AML-193 (cell line): ENCODE data around the gene CDK14.

Source experiments
- DNase-seq, 2 experiments: peaks; one replicate each; lab custom pipeline; 2025; lab: John Stamatoyannopoulos, UW

CDK14 gene

DNA sequence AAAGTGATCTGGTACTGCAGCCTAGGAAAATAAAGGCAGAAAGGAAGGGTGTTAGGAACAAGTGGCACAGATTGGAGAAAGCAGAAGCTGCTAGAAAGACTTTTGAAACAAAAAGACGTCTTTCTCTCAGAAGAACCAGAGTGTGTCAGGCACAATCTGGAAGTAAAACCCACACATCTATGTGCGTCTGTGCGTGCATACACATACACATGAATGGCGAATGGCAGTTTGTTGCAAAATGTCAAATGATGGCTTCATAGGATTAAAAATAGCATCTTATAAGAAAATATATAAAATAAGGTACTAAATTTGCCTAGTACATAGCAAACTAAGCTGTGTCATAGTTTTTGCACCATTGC lies 246.3 kb downstream of the CDK14 start:
- no peak for DNase-seq

DNA sequence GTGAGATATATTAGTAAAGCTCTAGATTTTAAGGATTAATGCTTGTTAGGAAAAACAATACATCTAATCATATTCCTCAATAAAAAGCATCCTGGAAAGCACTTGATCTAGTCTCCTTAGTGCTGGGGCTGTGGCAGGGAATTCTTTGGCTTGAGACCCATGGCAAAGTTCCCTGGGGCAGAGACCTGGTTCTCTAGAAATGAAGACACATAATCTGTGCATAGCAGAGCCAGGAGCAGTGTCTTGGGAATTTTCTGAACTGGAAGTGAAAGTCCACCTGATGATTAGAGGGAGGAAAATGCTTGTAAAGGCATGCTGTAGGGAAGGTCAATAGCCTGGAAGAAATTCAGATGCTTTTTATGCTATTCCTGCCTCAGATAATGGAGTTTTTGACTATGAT lies 247.4 kb downstream of the CDK14 start:
- DNase-seq: no peak

DNA sequence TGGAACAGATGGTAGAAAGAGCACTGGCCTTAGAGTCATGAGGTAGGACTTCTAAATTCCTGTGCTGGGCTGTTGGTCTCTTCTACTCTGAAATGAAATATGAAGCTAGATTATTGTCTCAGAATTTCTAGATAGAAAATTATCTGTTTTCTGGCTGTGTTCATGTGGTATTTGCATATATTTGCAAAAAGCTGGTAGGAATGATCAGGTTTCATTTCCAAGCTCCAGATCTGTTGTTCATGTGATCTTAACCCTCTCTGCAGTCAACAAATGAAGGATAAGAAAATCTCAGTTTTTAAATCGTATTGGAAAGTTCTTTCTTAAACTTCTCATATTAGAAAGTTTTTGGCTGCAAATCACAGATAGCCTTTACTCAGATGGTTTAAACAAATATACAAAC lies 248.3 kb downstream of the CDK14 start:
- no peak for DNase-seq

DNA sequence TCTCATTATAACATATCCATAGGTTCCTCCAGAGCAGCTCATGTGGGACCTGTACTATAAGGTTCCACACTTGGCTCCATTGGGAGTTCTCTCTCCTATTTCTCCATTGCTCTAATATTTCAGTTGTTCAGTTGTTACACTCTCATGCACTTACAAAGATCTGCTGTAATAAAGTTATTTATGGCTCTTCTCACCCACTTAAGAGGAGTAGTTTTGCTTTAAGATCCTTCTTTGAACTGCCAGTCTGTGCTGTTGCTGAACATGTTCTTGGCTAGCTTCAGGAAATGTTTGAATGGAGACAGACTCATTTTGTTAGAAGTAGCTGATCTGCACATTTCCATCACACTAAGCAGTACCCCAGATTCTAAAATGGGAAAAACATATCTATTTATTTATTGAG lies 250.1 kb downstream of the CDK14 start:
- no peak for DNase-seq

DNA sequence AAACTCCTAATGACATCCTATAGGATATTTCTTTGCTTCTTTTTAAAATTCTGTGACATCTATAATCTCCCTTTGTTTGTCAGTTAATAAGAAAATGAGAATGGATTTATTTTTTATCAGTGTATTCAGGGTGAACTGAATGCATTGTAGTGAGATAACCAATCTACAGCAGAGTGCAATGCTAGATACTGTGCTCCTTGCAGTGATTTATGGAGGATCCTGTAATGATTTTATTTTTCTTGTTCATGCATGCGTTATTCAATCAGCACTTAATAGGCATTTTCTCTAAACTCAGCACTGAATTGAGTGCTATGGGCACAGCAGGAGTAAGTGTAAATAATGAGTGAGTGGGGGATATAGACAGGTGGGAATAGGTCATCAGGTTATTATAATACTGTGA lies 253.9 kb downstream of the CDK14 start:
- no peak for DNase-seq

DNA sequence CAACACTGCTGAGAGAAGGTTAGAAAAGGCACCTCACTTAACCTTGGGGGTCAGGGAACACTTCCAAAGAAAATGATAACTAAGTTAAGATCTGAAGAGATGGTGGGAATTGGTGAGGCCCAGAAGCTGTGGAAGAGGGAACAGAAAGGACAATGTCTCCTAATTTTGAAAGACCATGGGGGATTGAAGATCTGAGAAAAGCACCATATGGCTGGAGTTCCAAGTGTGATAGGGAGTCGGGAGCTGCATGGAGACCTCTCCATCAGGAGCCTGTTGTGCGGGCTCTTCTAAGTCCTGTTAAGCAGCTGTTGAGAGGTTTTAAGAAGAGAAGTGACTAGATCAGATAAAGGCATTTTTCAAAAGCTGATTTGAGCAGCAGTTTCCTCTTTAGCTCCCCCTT lies 254.3 kb downstream of the CDK14 start:
- DNase-seq: no peak

DNA sequence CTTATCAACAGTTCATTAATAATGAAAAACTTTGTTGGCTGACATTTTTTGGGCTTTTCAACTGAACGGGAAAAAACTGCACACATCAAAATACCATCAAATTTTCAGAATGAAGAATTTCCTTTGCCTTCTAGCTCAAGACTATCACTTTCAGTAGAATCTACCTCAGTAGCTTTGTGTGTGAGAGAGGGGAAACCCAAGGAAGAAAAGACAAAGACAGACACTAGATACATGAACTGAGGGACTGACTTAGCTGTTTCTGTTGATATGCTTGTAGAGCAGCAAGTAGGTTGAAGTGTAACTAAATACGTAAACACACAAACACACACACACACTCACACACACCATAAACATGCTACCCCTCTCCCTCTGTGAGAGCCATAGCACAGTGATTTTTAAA lies 257.1 kb downstream of the CDK14 start:
- DNase-seq: no peak

DNA sequence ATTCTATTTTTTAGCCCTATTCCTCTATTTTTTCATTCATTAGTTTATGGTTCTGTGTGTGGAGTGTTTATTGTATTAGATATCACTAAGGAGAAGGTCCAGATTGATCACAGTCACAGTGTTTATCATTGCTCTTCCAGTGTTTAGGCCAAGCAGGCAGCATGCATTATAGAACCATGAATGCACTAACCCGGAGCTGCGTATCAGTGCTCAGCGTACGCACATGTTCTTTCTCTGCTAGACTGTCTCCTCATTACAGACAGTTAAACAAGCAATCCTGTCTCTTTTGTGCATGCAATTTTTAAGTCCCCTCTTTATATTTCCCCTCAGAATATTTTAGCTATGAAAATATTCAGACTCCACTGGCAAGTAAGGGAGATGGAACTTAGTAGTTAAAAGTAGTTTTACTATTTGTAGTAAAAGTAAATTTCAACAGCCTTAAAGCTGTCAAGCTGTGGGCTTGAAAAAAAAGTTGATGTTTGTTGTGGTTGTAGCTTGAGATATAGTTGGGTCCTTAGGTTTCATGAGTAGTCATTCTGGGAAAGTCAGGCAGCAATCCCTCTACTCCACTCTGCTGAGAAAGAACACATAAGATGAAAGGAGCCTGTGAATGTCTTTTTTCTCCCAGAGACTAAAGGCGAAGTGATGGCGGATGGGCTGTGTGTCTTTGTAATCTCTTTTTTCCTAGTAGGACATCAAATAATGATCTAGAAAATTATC lies 260.4 kb downstream of the CDK14 start:
- DNase-seq: no peak

DNA sequence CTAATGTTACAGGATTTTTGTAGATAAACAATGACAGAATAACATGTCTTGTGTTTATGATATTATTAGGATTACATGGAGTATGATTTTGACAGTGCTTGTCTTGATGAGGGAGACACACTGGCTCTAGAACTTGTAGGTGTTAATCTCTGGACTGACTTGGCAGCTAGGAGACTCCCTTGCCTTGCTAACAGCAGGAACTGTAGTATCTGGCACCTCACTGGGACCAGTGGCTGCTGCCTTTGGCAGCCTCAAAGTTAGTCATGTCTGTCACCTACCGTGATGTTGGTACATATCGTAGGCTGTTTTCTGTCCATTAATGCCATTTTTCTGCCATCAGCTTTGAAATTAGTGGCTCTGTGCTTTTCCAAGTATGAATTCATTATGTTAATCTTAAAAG lies 261.5 kb downstream of the CDK14 start:
- no peak for DNase-seq

DNA sequence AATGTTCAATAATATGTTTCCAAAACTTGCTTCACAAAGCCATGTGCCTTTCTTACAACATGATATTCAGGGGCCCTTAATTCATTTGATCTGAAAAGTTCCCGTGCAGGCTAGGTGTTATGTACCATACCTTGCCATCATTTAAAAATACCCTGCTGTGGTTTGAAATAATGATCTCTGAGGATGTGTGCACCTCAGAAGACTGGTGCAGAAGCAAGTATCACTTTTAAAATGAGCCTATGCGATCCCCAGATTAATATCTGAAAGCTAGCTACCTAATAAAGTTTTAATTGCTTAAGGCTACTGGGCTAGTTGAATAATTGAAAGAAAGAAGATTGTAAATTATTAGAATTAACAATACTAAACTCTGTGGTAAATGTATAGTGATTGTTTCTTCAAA lies 262.4 kb downstream of the CDK14 start:
- DNase-seq: no peak

DNA sequence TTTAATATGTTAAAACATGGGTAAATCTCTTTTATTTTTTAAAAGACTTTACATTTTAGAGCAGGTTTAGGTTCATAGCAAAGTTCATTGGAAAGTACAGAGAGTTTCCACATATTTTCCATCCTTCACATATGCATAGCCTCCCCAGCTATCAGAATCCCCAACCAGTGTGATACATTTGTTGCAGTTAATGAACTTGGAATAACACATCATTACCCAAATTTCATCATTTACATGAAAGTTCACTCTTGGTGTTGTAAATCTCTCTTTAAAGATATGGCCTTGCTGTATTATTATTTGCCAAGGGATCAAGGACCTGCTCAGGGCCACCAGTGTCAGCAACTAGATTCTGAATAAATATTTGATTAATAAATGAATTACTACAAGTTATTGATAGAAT lies 263.4 kb downstream of the CDK14 start:
- DNase-seq: no peak

DNA sequence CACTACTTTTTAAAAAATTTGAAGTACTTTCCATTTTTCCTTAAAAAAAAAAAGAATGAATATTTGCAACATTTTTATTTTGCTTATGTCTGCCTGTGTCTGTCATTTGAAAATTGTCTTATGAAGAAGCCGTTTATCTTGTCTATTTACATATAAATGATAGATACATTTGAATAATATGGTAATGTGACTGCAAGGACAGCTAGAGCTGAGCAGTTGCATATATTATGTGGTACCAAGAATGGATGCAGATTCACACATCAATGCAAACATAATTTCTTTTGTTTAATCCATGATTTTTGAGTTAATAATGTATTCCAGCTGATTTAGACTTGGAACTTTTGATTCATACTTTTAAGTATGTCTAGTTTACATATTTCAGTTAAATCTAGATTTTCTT lies 268.0 kb downstream of the CDK14 start:
- DNase-seq: no peak

DNA sequence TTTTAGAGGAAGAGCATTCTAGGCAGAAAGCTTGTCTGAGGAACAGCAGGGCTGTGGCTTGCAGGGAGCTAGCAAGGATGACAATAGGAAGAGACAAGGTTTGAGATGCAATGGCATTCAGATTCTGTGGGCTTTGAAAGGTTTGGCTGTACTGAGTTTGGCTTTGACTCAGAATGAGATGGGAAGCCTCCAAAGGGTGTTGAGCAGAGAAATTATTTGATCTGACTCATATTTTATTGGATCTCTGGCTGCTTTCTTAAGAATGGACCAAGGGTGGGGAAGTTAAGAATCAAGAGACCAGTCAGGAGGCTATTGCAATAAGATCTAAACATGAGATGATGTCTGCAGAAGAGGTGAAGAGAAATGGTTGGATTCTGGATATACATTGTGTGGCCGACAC lies 273.2 kb downstream of the CDK14 start:
- DNase-seq: no peak

DNA sequence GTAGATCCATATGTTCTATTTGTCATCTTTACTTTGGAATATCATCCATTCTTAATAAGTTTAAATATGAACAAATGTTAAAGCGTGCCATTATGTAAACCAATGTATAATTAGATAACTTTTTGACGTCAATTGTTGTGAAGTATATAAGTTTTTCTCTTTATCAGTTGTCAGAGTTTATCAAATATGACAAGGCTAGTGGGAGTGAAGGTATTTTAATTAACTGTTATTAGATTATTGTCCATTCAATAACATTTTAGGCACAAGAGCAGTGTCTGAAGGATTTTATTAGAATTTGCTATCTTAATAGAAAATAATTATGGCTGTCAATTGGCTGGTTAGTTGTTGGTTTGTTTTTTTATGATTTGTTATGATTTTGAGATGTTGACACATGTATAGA lies 280.6 kb downstream of the CDK14 start:
- DNase-seq: no peak

DNA sequence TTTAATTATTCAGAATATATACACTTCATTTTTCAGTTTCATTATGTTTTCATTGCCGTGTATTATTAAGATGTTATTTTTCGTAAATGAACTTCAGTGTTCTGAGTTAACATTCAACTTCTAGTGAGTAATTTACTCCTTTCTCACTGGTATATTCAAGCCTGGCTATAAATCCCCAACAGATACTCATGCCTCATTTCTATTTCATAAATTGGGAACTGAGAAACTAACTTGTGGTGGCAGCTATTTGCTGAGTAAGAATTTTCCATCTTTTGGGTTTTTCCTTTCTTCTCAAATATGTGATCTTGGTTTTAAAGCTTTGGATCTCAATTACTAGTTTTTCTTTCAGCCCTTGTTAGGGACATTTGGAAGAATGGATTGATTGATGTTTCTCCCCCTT lies 281.1 kb downstream of the CDK14 start:
- no peak for DNase-seq

DNA sequence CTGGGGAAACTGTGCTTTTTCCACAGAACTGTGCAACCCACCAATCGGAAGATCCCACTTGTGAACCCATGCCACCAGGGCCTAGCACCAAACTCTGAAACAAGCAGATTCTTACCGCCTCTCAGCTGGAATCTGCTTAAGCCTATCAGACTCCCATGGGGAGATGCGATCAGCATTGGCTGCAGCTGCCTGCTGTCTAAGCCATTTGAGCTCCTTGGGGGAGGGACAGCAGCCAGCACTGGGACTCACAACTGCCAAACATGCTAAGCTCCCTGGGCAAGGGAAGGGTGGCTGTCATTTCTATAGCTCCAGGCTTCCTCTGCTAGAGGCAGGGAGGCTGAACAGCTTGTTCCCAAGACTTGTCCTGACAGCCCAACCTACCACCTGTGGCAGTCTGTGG lies 283.8 kb downstream of the CDK14 start:
- DNase-seq: no peak

DNA sequence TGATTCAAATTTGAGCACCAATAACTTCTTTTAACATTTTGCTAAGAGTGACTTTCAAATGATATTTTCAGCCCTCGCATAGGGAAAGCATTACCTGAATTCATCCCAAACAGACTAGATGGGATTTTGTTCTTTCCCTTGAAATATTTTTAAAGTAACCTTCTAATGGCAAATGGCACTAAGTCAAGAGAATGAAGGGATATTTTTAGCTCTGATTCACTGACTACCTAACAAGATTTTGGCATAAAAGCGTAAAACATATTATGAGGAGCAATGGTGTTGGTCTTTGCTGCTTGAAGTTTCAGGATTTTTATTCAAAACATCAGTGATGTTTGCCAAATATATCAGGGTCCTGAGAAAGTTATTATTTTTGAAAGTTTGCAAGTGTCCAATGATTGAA lies 290.3 kb downstream of the CDK14 start:
- no peak for DNase-seq

DNA sequence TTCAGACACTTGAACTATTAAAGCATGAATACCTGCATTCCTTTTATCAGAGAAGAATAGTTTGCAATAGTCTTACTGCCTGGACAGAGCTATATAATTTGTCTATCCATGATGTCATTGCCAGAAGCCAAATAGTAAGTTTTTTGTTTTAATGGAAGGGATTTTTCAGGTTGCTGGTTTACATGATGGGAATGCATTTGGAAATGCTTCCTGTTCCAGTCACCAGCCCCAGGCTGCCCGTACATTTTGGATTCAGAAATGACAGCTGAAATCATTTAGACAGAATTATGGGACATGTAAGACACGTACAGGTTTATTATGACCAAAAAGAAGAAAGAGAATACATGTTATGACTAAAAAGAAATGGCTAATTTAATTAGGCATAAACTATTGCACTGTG lies 293.1 kb downstream of the CDK14 start:
- DNase-seq: no peak

DNA sequence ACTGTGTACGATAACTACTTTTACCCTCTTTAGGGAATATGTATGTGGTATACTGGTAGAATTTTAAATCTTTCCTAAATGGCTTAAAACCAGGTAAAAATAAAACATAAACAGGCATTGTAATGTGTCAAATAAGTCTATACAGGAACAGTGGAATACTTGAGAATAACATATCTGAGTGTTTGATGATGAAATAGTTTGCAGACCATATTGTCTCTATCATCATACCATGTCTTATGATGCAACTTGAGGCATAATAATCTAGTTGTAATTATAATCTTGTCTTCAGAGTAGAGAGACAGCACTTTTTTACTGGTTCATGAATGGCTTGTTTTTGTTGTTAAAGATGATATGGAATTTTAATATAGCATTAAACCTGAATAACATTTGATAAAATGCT lies 293.5 kb downstream of the CDK14 start:
- no peak for DNase-seq

DNA sequence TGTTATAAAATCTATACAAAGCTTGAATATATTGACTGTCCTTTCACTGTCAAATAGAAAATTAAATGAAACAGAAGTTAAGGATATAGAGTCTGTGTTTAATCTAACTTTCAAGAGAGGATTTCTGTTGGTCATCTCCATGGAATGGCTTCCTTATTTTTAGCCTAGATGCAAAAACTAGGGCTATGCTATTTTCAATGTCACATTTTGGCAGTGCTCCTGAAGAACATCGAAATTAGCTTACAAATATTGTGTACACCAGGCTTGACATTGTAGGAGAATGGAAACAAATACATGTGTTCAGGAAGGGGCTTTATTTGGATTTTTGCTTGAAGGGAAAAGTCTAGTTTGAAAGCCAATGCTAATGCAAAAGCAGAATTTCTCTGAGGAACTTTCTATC lies 295.4 kb downstream of the CDK14 start:
- no peak for DNase-seq

DNA sequence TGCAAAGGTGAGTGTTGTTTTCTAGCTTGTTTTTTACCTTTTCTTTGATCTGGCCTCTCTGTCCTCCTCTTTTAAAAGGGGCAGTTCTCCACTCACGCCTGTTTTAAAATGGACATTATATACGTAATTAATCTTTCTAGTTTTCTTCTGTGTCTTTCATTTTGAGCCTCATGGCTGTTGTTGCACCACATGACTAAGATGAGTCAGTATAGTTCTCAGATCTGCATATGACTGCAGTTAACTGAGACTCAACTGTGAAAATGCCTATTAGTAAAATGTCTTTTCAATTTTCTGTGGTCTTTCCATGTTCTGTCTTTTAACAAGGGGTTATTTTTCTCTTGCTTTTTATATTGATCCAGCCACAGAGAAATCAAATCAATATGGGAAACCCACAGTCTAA lies 296.1 kb downstream of the CDK14 start:
- DNase-seq: no peak

DNA sequence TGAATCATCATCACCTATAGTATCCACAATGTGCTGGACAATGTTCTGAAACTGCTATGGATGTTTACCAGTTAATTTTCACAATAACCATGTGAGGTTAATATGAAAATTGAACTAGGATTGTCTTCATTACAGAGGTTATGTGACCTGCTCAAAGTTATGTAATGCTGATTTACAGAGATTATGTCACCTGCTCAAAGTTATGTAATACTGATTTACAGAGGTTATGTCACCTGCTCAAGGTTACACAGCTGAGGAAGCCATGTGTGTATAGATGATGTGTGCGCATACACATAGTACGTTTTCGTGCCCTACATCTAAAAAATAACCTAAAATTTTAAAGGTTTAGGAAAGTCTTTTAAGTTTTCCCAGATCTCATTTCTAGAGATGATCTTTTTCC lies 298.0 kb downstream of the CDK14 start:
- no peak for DNase-seq

DNA sequence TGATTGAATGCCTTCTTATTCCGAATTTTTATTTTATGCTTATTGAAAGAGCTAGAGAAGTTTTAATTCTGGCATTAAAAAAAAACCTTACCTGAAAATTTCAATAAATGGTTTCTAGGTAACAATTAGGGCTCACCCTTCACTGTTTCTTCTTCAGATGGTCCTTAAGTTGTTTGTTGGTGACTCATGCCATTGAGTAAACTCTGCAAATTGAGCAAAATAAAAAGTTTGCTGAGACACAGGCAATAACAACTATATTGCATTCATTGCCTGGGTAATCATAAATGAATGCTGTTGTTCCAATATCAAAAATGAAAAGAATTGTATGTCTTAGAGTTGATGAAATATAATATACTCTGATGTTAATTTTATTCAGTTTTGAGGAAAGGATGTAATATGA lies 300.3 kb downstream of the CDK14 start:
- DNase-seq: no peak

DNA sequence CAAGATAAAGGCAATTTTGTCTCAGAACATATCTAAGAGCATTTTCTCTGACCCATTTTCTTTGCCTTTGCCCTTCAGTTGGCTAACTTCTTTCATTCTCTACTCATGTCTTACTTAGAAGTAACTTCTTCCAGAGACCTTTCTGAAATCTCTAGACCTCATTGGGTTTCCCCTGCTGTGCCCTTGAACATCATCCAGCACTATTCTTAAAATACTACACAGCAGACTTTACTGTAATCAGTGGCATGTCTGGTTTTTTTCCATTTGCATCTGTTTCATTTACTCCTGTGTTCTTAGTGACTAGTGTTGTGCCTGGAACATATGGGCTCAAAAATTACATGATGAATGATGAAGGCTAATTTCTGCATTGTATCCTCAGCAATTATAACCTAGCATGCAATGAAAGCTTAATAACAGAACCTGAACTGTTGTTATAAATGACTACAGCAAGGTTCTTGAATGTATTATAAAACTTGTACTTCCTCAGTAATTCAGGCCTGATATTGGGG lies 301.9 kb downstream of the CDK14 start:
- DNase-seq: no peak
